SK-N-SH (cell line): ENCODE results near the gene RRP9. TPM values are rescaled to one million over a fixed set of nuclear protein-coding genes. Genes with fewer than 3 reads are reported as not detected.

Experiments
- CTCF ChIA-PET: fragments of 300-600, 350-600 bp; formaldehyde crosslinking; extraction: SDS; loops from one replicate; lab custom pipeline; 2021; lab: Yijun Ruan, JAX
- POLR2A ChIA-PET: fragments of 350-600 bp; sonication (Branson Sonifier 250); formaldehyde crosslinking; extraction: SDS; loops from one replicate; lab custom pipeline; 2020; ENCODE audit warnings: antibody characterized with exemption, inconsistent platforms; lab: Yijun Ruan, JAX
- DNase-seq: peaks from one replicate; pipeline ENCODE4 v3.0.0; 2012
- H2AFZ ChIP-seq: fragments of 200-600 bp; sonication (generic); 2 replicates; pipeline ENCODE4 v1.8.1; 2016; ENCODE audit warnings: antibody characterized with exemption, mild to moderate bottlenecking, low read depth
- H3F3A ChIP-seq: fragments of 200-600 bp; sonication (generic); replicated peaks from 2 replicates; pipeline ENCODE3; 2016; ENCODE audit warnings: antibody characterized with exemption, mild to moderate bottlenecking; ENCODE audit not compliant: insufficient read depth
- H3K27ac ChIP-seq, 2 experiments: fragments of 200-500 bp in 1 of 2; fragments of 200-600 bp in 1 of 2; sonication (Bioruptor generic) in 1 of 2; sonication (generic), shearing (Covaris generic) in 1 of 2; 2 replicates each; pipeline versions ENCODE4 v1.5.1 to v1.6.1; 2014 to 2016; ENCODE audit warnings: low read depth in 2 of 2, inconsistent platforms in 1 of 2, low read length in 1 of 2, mild to moderate bottlenecking in 1 of 2, mixed read lengths in 1 of 2
- H3K27me3 ChIP-seq: fragments of 200-600 bp; sonication (generic), shearing (Covaris generic); 2 replicates; pipeline ENCODE4 v1.6.1; 2016; ENCODE audit warnings: mixed run types; ENCODE audit not compliant: insufficient read depth
- H3K36me3 ChIP-seq, 2 experiments: fragments of 200-500 bp in 1 of 2; fragments of 200-600 bp in 1 of 2; sonication (Bioruptor generic) in 1 of 2; sonication (generic) in 1 of 2; replicated peaks in 1 of 2; 2 replicates each; pipeline versions ENCODE3 to v1.5.1; 2014 to 2016; ENCODE audit warnings: low read length in 1 of 2, mild to moderate bottlenecking in 1 of 2; ENCODE audit not compliant: insufficient read depth in 2 of 2, control insufficient read depth in 1 of 2
- H3K4me1 ChIP-seq, 2 experiments: fragments of 200-500 bp in 1 of 2; fragments of 200-600 bp in 1 of 2; sonication (Bioruptor generic) in 1 of 2; sonication (generic), shearing (Covaris generic) in 1 of 2; 2 replicates each; pipeline versions ENCODE4 v1.5.1 to v1.6.1; 2014 to 2016; ENCODE audit warnings: low read depth in 1 of 2, low read length in 1 of 2, mixed run types in 1 of 2; ENCODE audit not compliant: insufficient read depth in 2 of 2, control insufficient read depth in 1 of 2
- H3K4me2 ChIP-seq: fragments of 200-600 bp; sonication (generic), shearing (Covaris generic); 2 replicates; pipeline ENCODE4 v1.6.1; 2017; ENCODE audit warnings: mixed run types
- H3K4me3 ChIP-seq, 2 experiments: fragments of 200-500 bp in 1 of 2; fragments of 200-600 bp in 1 of 2; sonication (Bioruptor generic) in 1 of 2; sonication (generic), shearing (Covaris generic) in 1 of 2; 2 replicates each; pipeline versions ENCODE4 v1.5.1 to v1.8.1; 2014 to 2016; ENCODE audit warnings: low read depth in 2 of 2, inconsistent platforms in 1 of 2, low read length in 1 of 2, mild to moderate bottlenecking in 1 of 2, mixed read lengths in 1 of 2, moderate library complexity in 1 of 2
- H3K79me2 ChIP-seq: fragments of 200-600 bp; sonication (generic); 2 replicates; pipeline ENCODE4 v1.8.1; 2017; ENCODE audit warnings: mild to moderate bottlenecking; ENCODE audit not compliant: insufficient read depth
- H3K9ac ChIP-seq: fragments of 200-600 bp; sonication (generic); 2 replicates; pipeline ENCODE4 v1.6.1; 2017; ENCODE audit warnings: mixed run types
- H3K9me2 ChIP-seq: fragments of 200-600 bp; sonication (generic); 2 replicates; pipeline ENCODE4 v1.6.1; 2017; ENCODE audit warnings: mixed run types
- H3K9me3 ChIP-seq: fragments of 200-600 bp; sonication (generic); 2 replicates; pipeline ENCODE4 v1.6.1; 2017; ENCODE audit warnings: mixed run types, mild to moderate bottlenecking, moderate library complexity
- H4K20me1 ChIP-seq: fragments of 200-600 bp; sonication (generic); 2 replicates; pipeline ENCODE4 v1.6.1; 2017; ENCODE audit warnings: mild to moderate bottlenecking, mixed run types; ENCODE audit not compliant: insufficient read depth
- CTCF ChIP-seq: fragments of 200-600 bp; sonication (generic); IDR thresholded peaks from 2 replicates; pipeline ENCODE4 v1.6.1; 2017; ENCODE audit warnings: antibody characterized with exemption, mild to moderate bottlenecking, moderate library complexity
- EZH2phosphoT487 ChIP-seq: fragments of 200-600 bp; sonication (generic); IDR thresholded peaks from 2 replicates; pipeline ENCODE4 v1.6.1; 2017; ENCODE audit warnings: low read depth, mixed run types, mild to moderate bottlenecking, antibody characterized with exemption, moderate library complexity, borderline replicate concordance
- FOXM1 ChIP-seq: IDR thresholded peaks from 2 replicates; pipeline ENCODE4 v1.4.0; 2012; ENCODE audit warnings: low read depth, mild to moderate bottlenecking
- GATA2 ChIP-seq: sonication (generic); formaldehyde crosslinking; IDR thresholded peaks from 2 replicates; pipeline ENCODE4 v1.5.0; 2020; ENCODE audit warnings: mild to moderate bottlenecking, missing genetic modification reagents
- NFIC ChIP-seq: IDR thresholded peaks from 2 replicates; pipeline ENCODE4 v1.4.0; 2012; ENCODE audit warnings: borderline replicate concordance
- NRF1 ChIP-seq: IDR thresholded peaks from 2 replicates; pipeline ENCODE4 v1.6.1; 2012; ENCODE audit warnings: low read depth, mild to moderate bottlenecking, low read length
- REST ChIP-seq: IDR thresholded peaks from 2 replicates; pipeline ENCODE4 v1.6.1; 2012; ENCODE audit warnings: mild to moderate bottlenecking, low read depth, low read length, moderate library complexity
- RXRA ChIP-seq: IDR thresholded peaks from 2 replicates; pipeline ENCODE4 v1.4.0; 2012; ENCODE audit warnings: low read depth, mild to moderate bottlenecking, borderline replicate concordance
- YY1 ChIP-seq: IDR thresholded peaks from 2 replicates; pipeline ENCODE4 v1.4.0; 2012; ENCODE audit warnings: low read depth, mild to moderate bottlenecking
- WGBS: methylation state at CpG from one replicate; pipeline ENCODE4 v1.1.6; 2017; ENCODE audit warnings: low lambda C conversion rate; 5-methylcytosine and 5-hydroxymethylcytosine counted together
- polyA plus RNA-seq, 3 experiments: library from polyadenylated mRNA; depleted of rRNA; stranded (reverse); fragments of >200 nt; gene quantifications; 2 replicates each; pipeline ENCODE4 v1.2.3, GENCODE V29; 2012
- TF ChIP-seq, protein P1 (sequence below): fragments of 150-350 bp; IDR thresholded peaks from 2 replicates; pipeline ENCODE4 v1.6.1; 2016; ENCODE audit warnings: mild to moderate bottlenecking, low read depth, low read length
- TF ChIP-seq, protein P2 (sequence below): IDR thresholded peaks from 2 replicates; pipeline ENCODE4 v1.4.0; 2012; ENCODE audit warnings: low read depth

The RRP9 gene
- polyA plus RNA-seq, 1 of the 3 experiments (the other 2 are of a cell fraction) = 49.6 TPM

DNA sequence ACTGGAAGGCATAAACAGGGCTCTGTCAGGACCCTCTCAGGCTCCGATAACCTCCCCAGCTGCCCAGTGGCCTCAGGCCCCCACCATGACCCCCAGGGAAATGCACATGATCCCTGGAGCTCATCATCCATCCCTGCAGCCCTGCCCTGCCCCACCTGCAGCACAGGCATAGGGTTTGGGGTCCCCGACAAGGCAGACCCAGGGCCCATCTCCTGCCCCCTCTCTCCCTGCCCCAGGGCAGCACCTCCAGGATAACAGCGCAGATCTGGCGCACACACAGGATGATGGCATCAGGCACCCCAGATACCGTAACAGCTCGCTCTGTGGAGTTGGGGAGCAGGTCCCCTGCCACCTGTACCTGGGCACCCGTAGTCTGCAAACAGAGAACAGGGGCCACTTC, 17.9 kb upstream of the RRP9 start:
- WGBS = 97% methylated on average over 5 of the region's 7 CpGs
- ChIA-PET CTCF (interaction anchor here (1.0 to 10.7 kb wide), 2 partner anchors 10 to 14 kb away, joined by 4 to 84 read pairs; partner anchors contain the start of genes ABHD14A and ABHD14B), POLR2A (no interaction called here)
- Histone ChIP-seq H3K9me3 (no peaks in the 10 kb centered on the region), H3K9me2 (no peaks in the 10 kb centered on the region), H3K9ac (no peak overlapping the region), H3F3A (no peaks in the 10 kb centered on the region), H2AFZ (no peak overlapping the region), H3K4me3 (no peak overlapping the region), H4K20me1 (0 out of 2 replicates have a peak, but pooled peaks cover 4% of the 10 kb centered on the region), H3K27me3 (no peaks in the 10 kb centered on the region), H3K27ac (no peak overlapping the region), H3K36me3 (peaks cover 5 to 42% of the 10 kb centered on the region in 2 experiments), H3K4me1 (peaks cover 0 to 24% of the 10 kb centered on the region in 2 experiments; a peak in 1 of 4 replicates), H3K4me2 (no peak overlapping the region), H3K79me2 (peaks cover 9% of the 10 kb centered on the region; the same call in 1 of the 2 replicates)
- no peak for DNase-seq
- TF ChIP-seq FOXM1 (no peak), EZH2phosphoT487 (no peak), NRF1 (no peak), NFIC (no peak), RXRA (no peak), REST (no peak), GATA2 (no peak), CTCF (no peak), YY1 (no peak)
- TF ChIP-seq, protein P1, sequence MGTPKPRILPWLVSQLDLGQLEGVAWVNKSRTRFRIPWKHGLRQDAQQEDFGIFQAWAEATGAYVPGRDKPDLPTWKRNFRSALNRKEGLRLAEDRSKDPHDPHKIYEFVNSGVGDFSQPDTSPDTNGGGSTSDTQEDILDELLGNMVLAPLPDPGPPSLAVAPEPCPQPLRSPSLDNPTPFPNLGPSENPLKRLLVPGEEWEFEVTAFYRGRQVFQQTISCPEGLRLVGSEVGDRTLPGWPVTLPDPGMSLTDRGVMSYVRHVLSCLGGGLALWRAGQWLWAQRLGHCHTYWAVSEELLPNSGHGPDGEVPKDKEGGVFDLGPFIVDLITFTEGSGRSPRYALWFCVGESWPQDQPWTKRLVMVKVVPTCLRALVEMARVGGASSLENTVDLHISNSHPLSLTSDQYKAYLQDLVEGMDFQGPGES = no peak
- TF ChIP-seq, protein P2, sequence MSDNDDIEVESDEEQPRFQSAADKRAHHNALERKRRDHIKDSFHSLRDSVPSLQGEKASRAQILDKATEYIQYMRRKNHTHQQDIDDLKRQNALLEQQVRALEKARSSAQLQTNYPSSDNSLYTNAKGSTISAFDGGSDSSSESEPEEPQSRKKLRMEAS = no peak
